IMR-90 (cell line): ENCODE data around the gene CCNQ. TPM values are rescaled to one million over a fixed set of nuclear protein-coding genes. Genes with fewer than 3 reads are reported as not detected.

ENCODE experiments used
- ATAC-seq: fragments of 200-7000 bp; cut with Tn5 transposase; 2 replicates; pipeline ENCODE4 v1.9.1; 2020; ENCODE audit warnings: low read depth, mild to moderate bottlenecking, moderate library complexity
- BruUV-seq: library from RNA; stranded (reverse); fragments of 400-500 nt; replicated peaks from 2 replicates; lab custom pipeline; 2021; lab: Mats Ljungman, UMichigan
- CTCF ChIA-PET: fragments of 300-600 bp; formaldehyde crosslinking; extraction: SDS; loops from one replicate; lab custom pipeline; 2021; ENCODE audit warnings: antibody characterized with exemption; lab: Yijun Ruan, JAX
- POLR2A ChIA-PET: fragments of 300-600 bp; sonication (Branson Sonifier 250); formaldehyde crosslinking; loops from one replicate; lab custom pipeline; 2022; ENCODE audit warnings: antibody characterized with exemption; ENCODE audit not compliant: unreplicated experiment; lab: Charles Lee
- DNase-seq: peaks from one replicate; pipeline ENCODE4 v3.0.0; 2013
- H2AFZ ChIP-seq: replicated peaks from 2 replicates; pipeline ENCODE3; 2013; ENCODE audit warnings: low read length, mild to moderate bottlenecking; ENCODE audit not compliant: poor library complexity
- H2AK5ac ChIP-seq: 2 replicates; pipeline ENCODE4 v1.6.1; 2013; ENCODE audit warnings: low read depth, low read length, inconsistent platforms
- H2AK9ac ChIP-seq: replicated peaks from 2 replicates; pipeline ENCODE3; 2013; ENCODE audit warnings: mild to moderate bottlenecking, low read depth, low read length, moderate library complexity; ENCODE audit not compliant: poor library complexity
- H2BK120ac ChIP-seq: 2 replicates; pipeline ENCODE4 v1.6.1; 2013; ENCODE audit warnings: low read depth, low read length, inconsistent platforms
- H2BK15ac ChIP-seq: 3 replicates; pipeline ENCODE4 v1.6.1; 2013; ENCODE audit warnings: low read depth, low read length, inconsistent platforms
- H2BK20ac ChIP-seq: 2 replicates; pipeline ENCODE4 v1.6.1; 2013; ENCODE audit warnings: low read depth, mild to moderate bottlenecking, inconsistent platforms, low read length, moderate library complexity
- H2BK5ac ChIP-seq: 2 replicates; pipeline ENCODE4 v1.6.1; 2013; ENCODE audit warnings: mild to moderate bottlenecking, low read depth, low read length, inconsistent platforms; ENCODE audit not compliant: poor library complexity, severe bottlenecking
- H3K14ac ChIP-seq: replicated peaks from 2 replicates; pipeline ENCODE4 v1.6.1; 2013; ENCODE audit warnings: low read depth, low read length, inconsistent platforms
- H3K18ac ChIP-seq: 2 replicates; pipeline ENCODE4 v1.6.1; 2013; ENCODE audit warnings: low read depth, low read length, control low read depth
- H3K23ac ChIP-seq: 2 replicates; pipeline ENCODE4 v1.6.1; 2013; ENCODE audit warnings: low read depth, low read length, inconsistent platforms
- H3K27ac ChIP-seq: 2 replicates; pipeline ENCODE4 v1.5.1; 2013; ENCODE audit warnings: mild to moderate bottlenecking, control low read depth, low read length; ENCODE audit not compliant: insufficient read depth
- H3K27me3 ChIP-seq: 2 replicates; pipeline ENCODE4 v1.6.1; 2013; ENCODE audit warnings: low read length; ENCODE audit not compliant: control insufficient read depth, insufficient read depth
- H3K36me3 ChIP-seq: 2 replicates; pipeline ENCODE4 v1.6.1; 2013; ENCODE audit warnings: low read length, mixed read lengths; ENCODE audit not compliant: control insufficient read depth, insufficient read depth
- H3K4ac ChIP-seq: 2 replicates; pipeline ENCODE4 v1.6.1; 2013; ENCODE audit warnings: low read depth, low read length, inconsistent platforms
- H3K4me1 ChIP-seq: 2 replicates; pipeline ENCODE4 v1.6.1; 2013; ENCODE audit warnings: low read length, mixed read lengths; ENCODE audit not compliant: control insufficient read depth, insufficient read depth
- H3K4me2 ChIP-seq: 2 replicates; pipeline ENCODE4 v1.6.1; 2013; ENCODE audit warnings: low read depth, mild to moderate bottlenecking, control low read depth, low read length, moderate library complexity
- H3K4me3 ChIP-seq: 2 replicates; pipeline ENCODE4 v1.5.1; 2013; ENCODE audit warnings: low read depth, mild to moderate bottlenecking, control low read depth, low read length, moderate library complexity; ENCODE audit not compliant: insufficient read depth
- H3K56ac ChIP-seq: 2 replicates; pipeline ENCODE4 v1.6.1; 2013; ENCODE audit warnings: low read length, inconsistent platforms; ENCODE audit not compliant: insufficient read depth; ENCODE audit errors: extremely low read depth
- H3K79me1 ChIP-seq, 2 experiments: 2 replicates each; pipeline ENCODE4 v1.6.1; 2013; ENCODE audit warnings: low read length in 2 of 2, inconsistent platforms in 1 of 2, low read depth in 1 of 2
- H3K9ac ChIP-seq: 2 replicates; pipeline ENCODE4 v1.6.1; 2013; ENCODE audit warnings: low read depth, low read length, control low read depth
- H3K9me1 ChIP-seq: 2 replicates; pipeline ENCODE4 v1.6.1; 2013; ENCODE audit warnings: low read length, inconsistent platforms; ENCODE audit not compliant: insufficient read depth
- H3K9me3 ChIP-seq: 2 replicates; pipeline ENCODE4 v1.6.1; 2013; ENCODE audit warnings: low read length; ENCODE audit not compliant: control insufficient read depth, insufficient read depth
- H4K20me1 ChIP-seq: 2 replicates; pipeline ENCODE4 v1.6.1; 2013; ENCODE audit warnings: low read length, inconsistent platforms; ENCODE audit not compliant: insufficient read depth
- H4K5ac ChIP-seq: 2 replicates; pipeline ENCODE4 v1.6.1; 2013; ENCODE audit warnings: mild to moderate bottlenecking, low read depth, low read length, control low read depth
- H4K8ac ChIP-seq, 2 experiments: 2 replicates each; pipeline ENCODE4 v1.6.1; 2013; ENCODE audit warnings: low read depth in 2 of 2, low read length in 2 of 2, control low read depth in 1 of 2, inconsistent platforms in 1 of 2
- H4K91ac ChIP-seq: 2 replicates; pipeline ENCODE4 v1.6.1; 2013; ENCODE audit warnings: low read depth, low read length, inconsistent platforms; ENCODE audit not compliant: insufficient read depth
- MAFK ChIP-seq: IDR thresholded peaks from 2 replicates; pipeline ENCODE4 v1.6.1; 2012; ENCODE audit warnings: low read depth, low read length, improper control_type of control experiment
- MXI1 ChIP-seq: IDR thresholded peaks from 2 replicates; pipeline ENCODE4 v1.6.1; 2012; ENCODE audit warnings: low read depth, mild to moderate bottlenecking, low read length, moderate library complexity, borderline replicate concordance
- RFX5 ChIP-seq: IDR thresholded peaks from 2 replicates; pipeline ENCODE4 v1.8.0; 2012; ENCODE audit warnings: low read depth, mild to moderate bottlenecking, low read length, moderate library complexity
- WGBS, 2 experiments: methylation state at CpG; one replicate each; pipeline versions ENCODE4 v1.1.5 to v1.1.7; 2013; ENCODE audit warnings: missing lambda C conversion rate in 2 of 2; ENCODE audit not compliant: insufficient read length in 1 of 2; ENCODE audit errors: extremely low coverage in 2 of 2; 5-methylcytosine and 5-hydroxymethylcytosine counted together
- dilution Hi-C: fragments of 300-500 bp; cut with HindIII; formaldehyde crosslinking; loops from one replicate; pipeline ENCODE4 v1.14.3; 2018; ENCODE audit warnings: low sequenced_read_pairs; ENCODE audit not compliant: unreplicated experiment
- in situ Hi-C: fragments of 300-500 bp; cut with MboI; formaldehyde crosslinking; loops from 3 replicates; pipeline ENCODE4 v1.14.3; 2019; ENCODE audit warnings: low sequenced_read_pairs, inconsistent platforms, mixed read lengths
- intact Hi-C: fragments of 100-400 bp; cut with micrococcal nuclease; formaldehyde crosslinking; loops from 2 replicates; pipeline ENCODE4 v1.10.0; 2022
- polyA plus RNA-seq, 3 experiments: library from polyadenylated mRNA; depleted of rRNA; stranded (reverse); fragments of >200 nt; gene quantifications; 2 replicates each; pipeline ENCODE4 v1.2.3, GENCODE V29; 2012; ENCODE audit warnings: low replicate concordance in 1 of 3
- total RNA-seq: library from RNA; depleted of rRNA; stranded (reverse); fragments of >200 nt; gene quantifications from 2 replicates; pipeline ENCODE4 v1.2.3, GENCODE V29; 2012
- TF ChIP-seq, protein P1 (sequence below): conservative IDR thresholded peaks from 2 replicates; pipeline ENCODE4 v1.5.1; 2012; ENCODE audit warnings: mild to moderate bottlenecking, low read depth, low read length, improper control_type of control experiment

The CCNQ gene
- total and polyA plus RNA-seq, 2 of the 4 experiments (the other 2 are of a cell fraction) = 27.6 to 35.2 TPM

DNA sequence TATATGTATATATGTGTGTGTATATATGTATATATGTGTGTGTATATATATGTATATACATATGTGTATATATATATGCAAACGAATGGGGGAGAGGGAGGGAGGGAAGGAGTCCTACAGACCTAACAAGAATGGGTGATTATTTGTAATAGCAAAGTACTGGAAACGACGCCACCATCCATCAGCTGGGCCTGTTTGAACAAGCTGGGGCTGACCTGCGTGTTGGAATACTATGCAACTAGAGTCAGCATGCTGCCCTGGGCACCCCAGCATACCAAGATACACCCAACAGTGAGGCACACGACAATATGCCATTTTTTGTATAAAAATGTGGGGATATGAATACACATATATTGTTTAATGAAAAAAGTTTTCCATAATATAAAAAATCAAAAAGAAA is 21.6 kb upstream of the CCNQ start:
- H2AFZ ChIP-seq = no peak overlapping the region
- ChIA-PET CTCF (no interaction called here), POLR2A (no interaction called here)
- no peak overlapping the region for H4K5ac ChIP-seq
- no peaks in the 10 kb centered on the region for H4K20me1 ChIP-seq
- ATAC-seq = no peak
- H2AK9ac ChIP-seq = no peak overlapping the region
- no peak overlapping the region for H2BK15ac ChIP-seq
- dilution Hi-C loops (no loop called here), intact Hi-C loops (no loop called here), in situ Hi-C loops (no loop called here)
- H4K8ac ChIP-seq = no peak overlapping the region
- DNase-seq = no peak
- H3K18ac ChIP-seq = no peak overlapping the region
- H3K79me1 ChIP-seq = no peaks in the 10 kb centered on the region
- peaks cover 20% of the 10 kb centered on the region for H3K27me3 ChIP-seq
- H2AK5ac ChIP-seq = no peak overlapping the region
- H3K36me3 ChIP-seq = no peaks in the 10 kb centered on the region
- no peak overlapping the region for H3K56ac ChIP-seq
- no peak overlapping the region for H3K23ac ChIP-seq
- H3K4ac ChIP-seq = no peak overlapping the region
- TF ChIP-seq RFX5 (no peak), MAFK (no peak), MXI1 (no peak)
- TF ChIP-seq, protein P1, sequence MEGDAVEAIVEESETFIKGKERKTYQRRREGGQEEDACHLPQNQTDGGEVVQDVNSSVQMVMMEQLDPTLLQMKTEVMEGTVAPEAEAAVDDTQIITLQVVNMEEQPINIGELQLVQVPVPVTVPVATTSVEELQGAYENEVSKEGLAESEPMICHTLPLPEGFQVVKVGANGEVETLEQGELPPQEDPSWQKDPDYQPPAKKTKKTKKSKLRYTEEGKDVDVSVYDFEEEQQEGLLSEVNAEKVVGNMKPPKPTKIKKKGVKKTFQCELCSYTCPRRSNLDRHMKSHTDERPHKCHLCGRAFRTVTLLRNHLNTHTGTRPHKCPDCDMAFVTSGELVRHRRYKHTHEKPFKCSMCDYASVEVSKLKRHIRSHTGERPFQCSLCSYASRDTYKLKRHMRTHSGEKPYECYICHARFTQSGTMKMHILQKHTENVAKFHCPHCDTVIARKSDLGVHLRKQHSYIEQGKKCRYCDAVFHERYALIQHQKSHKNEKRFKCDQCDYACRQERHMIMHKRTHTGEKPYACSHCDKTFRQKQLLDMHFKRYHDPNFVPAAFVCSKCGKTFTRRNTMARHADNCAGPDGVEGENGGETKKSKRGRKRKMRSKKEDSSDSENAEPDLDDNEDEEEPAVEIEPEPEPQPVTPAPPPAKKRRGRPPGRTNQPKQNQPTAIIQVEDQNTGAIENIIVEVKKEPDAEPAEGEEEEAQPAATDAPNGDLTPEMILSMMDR = no peak
- no peak overlapping the region for H2BK120ac ChIP-seq
- no peaks in the 10 kb centered on the region for H3K9me1 ChIP-seq
- no peak overlapping the region for H3K9ac ChIP-seq
- no peak overlapping the region for H2BK5ac ChIP-seq
- no CpG with 5 or more reads among the region's 5 CpGs for WGBS, 2 experiments
- no peaks in the 10 kb centered on the region for H3K4me1 ChIP-seq
- no peak overlapping the region for H3K14ac ChIP-seq
- H3K4me2 ChIP-seq = no peak overlapping the region
- no peaks in the 10 kb centered on the region; the same call in 1 of the 2 replicates for H3K9me3 ChIP-seq
- H3K27ac ChIP-seq = no peak overlapping the region
- no peak overlapping the region for H4K91ac ChIP-seq
- H3K4me3 ChIP-seq = no peak overlapping the region
- BruUV-seq = no TSS peak
- no peak overlapping the region for H2BK20ac ChIP-seq
